GM18517 (cell line): ENCODE data around the gene SLC1A4.
A peak's percentile ranks its signal among the peaks of the same experiment; 100 is the strongest.

ENCODE experiments used
- ATAC-seq: cut with Tn5 transposase; IDR thresholded peaks from one replicate; pipeline ENCODE4 v1.9.1; 2021; ENCODE audit warnings: mild to moderate bottlenecking, moderate library complexity; ENCODE audit not compliant: unreplicated experiment

The SLC1A4 gene

DNA sequence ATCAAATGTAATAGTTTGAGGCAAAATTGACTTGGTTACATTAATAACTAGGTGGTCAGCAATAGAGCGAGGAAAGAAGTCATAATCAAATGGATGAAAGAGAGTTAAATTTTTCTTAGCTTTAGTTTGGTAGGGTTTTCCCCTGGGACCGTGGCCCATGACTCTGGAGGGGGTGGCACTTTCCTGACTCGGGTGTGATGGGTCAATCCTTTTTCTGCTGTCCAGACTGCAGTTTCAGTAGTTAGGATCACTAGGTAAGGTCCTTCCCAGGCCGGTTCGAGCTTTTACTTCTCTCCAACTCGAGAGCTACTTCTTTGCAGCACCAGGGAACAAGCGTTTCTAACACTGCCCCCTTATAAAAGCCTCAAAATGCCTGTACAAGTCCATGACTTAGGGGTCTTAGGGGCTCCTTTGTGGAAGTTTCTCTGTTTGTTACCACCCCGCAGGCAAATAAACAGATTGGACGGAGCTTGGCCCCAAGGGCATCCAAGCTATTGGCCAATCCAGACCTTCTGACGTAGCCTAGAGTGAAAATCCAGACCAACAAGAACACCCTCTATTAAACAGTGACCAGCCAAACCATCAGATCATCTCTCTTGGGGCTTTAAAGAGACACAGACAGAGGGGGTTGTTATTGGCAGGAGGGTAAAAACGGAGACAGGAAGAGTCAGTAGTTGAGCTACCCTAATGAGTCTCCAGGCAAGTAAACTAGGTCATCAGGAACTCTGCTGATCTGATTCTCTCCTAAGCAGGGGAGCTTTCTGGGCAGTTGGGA, 57.6 kb downstream of the SLC1A4 start:
- no peak for ATAC-seq

DNA sequence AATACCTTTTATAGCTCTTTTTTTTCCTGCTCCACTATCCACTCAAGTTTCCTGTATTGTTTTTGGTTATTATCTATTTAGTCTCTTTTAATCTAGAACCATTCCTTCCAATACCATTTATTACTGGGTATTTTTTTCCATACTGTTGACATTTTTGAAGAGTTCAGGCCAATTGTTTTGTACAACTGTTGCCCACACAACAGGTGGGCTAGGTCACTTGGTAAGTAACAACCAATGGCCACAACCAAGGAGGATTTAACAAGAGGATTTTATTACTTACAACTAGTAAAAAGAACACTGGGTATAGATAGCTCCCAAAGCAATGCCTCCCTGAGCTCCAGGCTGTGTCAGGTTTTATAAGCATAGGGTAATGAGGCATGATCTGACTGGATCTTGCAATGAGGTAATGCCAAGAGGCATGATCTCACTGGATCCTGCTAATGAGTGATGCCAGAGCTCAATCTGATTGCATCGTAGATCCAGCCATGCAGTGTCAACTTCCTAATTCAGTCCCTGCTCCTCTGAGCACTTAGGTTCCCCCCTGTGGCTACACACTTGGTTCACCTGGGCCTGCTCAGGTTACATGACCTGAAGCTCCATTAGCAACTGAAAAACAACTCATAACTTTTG, 59.9 kb downstream of the SLC1A4 start:
- no peak for ATAC-seq

DNA sequence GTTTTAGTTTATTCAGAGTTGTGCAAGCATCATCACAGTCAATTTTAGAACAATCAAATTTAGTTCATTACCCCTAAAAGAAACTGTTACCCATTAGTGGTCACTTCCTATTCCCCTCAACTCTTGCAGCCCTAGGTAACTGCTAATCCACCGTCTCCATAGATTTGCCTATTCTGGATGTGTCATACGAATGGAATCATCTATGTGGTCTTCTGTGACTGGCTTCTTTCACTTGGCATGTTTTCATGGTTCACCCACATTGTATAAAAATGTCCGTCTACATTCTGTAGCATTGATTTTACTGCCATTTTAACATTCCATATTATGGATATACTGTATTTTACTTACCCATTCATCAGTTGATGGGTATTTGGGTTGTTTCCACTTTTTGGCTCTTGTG, 61.7 kb downstream of the SLC1A4 start:
- ATAC-seq: no peak

DNA sequence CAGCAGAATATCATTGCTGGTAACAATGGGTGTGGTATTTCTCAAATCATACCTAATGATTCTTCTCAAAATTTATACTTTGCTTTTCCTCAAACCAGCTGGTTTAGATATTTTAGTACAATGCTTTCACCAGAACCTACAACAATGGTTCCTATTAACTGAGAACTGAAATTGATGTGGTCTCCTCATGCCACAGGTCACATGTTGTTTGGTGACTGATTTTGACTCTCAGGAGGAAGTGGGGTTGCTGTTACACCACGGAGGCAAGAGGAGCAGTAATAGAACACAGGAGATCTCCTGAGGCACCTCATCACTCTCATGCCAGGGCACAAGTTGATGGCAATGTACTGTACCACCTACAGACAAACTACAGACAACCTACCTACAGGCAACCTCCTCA, 64.0 kb downstream of the SLC1A4 start:
- ATAC-seq: peak; percentile 55

DNA sequence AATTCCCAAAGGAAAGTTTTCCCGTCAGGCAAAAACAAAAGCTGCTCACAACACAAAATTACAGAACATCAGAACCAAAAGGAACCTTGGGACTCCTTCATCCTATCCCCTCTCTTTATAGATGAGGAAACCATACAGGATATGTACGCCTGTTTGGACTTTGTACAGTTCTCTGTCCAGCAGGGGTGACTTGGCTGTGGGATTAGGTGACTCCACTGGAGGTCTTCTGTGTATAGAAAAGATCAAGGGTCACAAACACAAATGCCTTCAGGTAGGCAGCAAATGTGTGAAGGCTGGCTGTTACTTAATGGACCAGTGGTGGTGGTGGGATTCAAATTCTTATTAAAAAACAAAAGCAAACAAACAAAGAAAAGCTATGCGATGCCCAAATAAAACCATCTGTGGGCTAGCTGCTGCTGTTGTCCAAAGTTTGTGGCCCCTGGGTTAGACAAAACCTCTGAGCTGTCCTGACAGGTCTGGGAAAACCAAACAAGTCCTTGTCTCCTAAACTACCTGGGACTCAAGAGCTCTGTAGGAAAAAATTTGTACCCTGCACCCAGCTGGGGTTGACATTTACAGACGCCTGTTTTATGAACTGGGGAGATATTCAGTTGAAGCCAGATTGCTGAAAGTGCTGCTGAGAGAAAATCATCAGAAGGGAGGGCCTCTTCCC, 65.7 kb downstream of the SLC1A4 start:
- no peak for ATAC-seq

DNA sequence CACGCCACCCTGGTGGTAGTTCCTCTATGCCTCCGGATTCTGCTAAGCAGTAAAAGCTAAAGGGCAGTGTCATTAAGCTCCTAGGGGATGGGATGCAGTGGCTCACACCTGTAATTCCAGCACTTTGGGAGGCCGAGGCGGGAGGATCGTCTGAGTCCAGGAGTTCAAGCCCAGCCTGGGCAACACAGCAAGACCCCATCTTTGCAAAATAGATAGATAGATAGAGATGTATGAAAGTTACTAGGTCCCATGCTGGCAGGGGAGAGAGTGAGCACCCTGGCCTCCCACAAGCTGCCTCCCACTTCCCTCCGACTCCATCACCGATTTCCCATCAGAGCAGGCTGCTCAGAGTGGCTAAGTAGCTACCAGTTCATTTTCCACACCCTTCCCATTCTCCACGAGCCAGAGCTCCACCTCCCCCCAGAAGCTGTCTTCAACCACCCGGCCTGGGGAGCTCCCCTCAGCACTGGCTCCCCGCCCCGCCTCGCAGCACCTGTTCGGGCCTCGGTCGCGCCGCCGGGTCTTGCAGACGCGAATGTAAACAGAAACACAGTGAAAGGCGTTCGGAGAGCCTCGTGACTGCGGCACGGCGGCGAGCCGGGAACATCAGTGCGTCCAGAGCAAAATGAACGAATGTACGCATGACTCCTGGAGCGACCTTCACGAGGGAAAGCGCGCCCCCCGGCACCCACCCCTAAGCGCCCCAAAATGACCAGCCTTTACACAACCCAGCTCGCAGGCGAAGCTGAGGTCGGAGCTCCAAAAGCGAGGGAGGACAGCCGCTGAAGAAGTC, 66.4 kb downstream of the SLC1A4 start:
- ATAC-seq: peak; percentile 22

DNA sequence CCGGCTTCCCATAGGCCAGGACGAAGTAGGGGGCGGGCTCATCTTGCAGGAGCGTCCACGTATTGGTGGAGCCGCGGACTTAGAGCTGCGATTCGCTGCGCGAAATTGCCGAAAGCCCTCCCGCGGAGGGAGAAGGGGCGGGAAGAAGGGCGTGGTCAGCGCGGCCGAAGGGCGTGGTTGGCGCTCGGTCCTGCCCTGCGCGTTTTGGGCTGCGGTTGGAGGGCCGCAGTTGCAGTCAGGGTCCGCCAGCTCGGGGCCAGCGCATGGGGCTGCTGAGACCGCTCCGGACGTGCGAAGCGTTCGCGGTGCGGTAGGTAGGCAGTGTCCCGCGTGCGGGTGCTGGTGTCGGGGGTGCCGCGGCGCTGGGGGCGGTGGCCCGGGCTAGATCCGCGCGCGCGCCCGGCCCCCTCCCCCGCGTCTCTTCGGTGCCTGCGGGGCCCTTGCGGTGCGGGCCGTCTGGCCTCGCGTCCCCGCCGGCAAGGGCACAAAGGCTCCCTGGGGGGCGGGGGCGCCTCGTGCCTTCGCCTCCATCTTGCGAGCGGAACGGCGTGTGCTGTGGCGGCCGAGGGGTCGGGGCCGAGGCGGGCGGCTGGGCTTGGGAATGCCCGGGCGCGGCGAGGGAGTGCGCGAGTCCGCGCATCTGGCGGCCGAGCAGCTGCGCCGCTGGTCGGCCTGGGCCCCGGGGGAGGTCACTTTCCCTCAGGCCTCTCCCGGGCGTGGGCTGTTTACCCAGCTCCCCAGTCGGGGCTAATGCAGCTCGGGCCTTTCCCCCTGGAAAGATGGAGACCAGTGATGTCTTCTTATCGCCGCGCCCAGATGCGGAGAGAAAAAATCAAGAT, 67.2 kb downstream of the SLC1A4 start, which contains the start of gene CEP68:
Gene CEP68 (plus strand): TSS at position 202 of the 839 bp plus-strand sequence. CDS start 13,029 bp downstream, outside the sequence.
- ATAC-seq: peak; percentile 75

DNA sequence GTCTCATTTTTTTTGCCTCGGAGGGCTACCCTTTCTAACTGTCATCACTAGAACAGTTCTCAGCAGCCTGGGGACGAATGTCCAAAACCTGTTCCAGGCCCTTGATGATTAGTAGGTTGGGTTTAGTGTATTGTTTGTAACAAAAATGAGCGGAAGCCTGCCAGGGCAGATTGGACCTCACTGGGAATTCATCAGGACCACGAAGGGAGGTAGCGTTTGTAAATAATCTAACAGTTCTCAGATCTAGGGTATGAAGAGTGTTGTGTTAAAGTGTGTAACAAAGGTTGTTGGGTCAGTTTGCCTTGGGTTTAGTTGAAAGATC, 67.8 kb downstream of the SLC1A4 start:
- no peak for ATAC-seq

DNA sequence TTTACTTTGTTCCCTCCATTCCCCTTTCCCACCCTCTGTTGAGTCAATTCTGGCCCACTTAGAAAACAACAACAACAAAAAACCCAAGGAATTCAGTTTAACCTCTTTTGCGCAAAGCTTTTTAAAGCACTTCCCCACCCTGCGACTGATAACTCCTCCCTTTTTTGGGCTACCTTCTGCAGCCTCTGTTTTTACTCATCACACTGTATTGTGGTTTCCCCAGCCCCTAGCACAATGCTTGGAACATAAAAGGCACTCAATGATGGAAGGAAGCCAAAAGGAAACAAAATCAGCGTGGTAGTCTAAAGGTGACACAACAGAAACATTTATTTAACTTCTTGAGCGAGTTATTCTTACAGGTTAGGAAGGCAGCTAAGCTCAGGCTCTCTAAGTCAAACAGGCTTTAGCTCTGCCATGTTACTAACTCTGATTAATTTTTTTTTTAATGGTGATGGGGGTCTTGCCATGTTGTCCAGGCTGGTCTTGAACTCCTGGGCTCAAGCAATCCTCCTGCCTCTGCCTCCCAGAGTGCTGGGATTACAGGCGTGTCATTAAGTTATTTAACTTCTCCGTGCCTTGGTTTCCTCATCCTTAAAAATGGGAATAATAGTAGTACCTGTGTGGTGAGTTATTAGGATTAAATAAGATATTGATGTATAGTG, 68.3 kb downstream of the SLC1A4 start:
- ATAC-seq: peak; percentile 24

DNA sequence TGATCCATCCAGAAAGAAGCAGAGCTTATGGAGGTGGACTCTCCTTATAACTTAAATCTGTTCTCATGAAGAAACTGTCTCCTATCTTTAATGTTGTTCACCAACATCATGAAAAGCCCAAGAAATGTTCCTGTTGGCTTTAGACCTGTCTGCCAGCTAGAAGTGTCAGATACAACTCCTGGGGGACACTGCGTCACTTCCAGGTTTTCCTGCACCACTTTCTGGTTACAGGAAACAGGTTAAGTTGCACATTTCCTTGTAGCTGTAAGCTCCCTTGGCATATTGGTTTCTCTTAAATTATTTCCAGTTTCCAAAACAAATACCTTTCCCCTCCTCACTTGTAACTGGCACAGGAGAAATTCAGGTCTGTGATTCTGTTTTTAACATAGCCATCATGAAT, 69.9 kb downstream of the SLC1A4 start:
- ATAC-seq: no peak

DNA sequence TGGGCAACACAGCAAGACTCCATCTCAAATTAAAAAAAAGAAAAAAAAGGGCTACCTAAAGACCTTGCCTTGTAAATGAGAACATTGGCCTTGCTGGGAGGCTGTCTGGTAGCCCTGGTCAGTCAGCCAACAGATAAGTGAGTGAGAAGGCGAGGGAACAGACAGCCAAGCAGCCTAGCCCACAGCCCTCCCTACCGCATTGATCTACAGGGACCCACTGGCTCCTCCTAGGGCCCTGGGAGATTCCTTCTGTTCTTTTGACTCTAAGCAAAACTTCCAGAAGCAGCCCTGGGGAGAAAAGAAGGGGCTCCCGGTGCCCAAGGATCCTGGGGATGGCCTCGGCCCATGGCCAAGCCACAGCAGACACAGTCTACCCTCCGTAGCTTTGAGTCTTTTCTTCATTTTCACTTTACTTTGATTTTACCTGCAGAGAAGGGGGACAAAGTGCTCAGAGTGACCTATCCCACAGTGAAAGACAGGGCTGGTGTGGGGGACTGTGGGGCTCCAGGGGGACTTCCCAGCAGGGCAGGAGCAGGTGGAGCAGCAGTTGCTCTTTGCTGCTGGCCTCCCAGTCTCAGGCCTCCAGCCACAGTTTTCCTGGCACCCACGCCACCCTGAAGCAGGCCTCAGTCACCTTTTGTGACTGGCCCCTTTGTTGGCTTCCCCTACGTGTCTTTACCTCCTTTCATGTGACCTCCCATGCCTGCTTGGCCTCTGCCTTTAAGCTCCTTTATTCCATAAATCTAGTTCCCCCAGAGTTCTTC, 72.1 kb downstream of the SLC1A4 start:
- no peak for ATAC-seq

DNA sequence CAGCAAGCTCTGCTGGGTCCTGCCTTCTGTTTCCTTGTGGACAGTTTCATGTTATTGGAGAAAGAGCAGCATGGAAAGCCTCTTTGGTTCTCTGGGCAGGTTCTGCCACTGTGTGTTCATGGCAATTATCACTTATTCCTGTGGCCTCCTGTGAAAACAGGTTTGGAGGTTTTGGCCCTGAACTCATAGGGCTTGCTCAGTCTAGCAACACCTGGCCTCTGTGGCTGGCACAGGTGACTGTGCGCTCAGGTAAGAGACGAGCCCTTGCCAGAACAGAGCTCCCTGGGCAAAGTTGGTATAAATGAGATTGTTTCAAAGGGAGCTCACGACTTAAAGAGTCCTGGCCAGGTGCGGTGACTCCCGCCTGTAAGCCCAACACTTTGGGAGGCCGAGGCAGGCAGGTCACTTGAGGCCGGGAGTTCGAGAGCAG, 72.7 kb downstream of the SLC1A4 start:
- no peak for ATAC-seq

DNA sequence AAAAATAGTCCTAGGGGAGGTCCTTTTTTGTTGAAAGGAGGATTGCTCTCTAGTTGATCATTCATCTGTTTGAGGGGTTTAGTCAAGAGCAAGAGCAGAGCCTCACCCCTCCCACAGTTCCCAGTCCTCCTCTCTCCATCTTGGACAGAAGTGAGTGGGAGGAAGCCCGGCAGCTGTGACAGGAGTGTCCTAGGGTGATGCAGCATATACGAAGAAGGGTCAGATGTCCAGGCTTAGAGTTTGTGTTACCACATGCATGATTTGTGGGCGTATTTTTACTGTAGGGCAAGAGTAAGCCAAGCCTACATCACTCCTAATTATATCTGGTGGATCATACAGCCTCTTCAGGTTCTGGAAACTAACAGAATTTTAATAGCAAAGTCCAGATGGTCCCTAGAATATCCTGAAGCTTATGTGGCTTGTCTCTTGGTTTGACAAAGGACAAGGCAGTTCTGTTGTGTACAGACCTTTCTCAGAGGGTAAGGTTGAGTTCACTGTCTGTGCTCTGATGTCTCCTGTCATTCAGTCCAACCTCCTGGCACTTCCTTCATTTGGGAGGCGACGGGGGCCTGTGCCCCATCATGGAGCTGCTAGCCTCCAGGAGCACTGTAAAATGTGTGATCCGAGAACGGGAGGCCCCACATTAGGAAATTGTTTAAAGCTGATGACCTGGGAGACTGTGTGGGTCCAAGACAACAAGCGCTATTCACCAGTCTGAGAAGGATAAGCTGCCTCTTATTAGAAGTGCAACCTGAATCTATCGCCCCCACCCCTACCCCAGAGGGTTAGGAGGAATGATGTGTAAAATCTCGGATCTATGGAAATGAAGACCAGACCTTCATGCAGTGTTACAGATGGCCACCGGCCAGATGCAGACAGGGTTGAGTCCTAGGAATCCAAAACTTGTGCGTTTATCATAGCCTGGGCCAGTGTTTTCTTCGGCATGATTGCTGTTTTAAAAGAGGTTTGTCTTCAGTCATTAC, 73.9 kb downstream of the SLC1A4 start:
- ATAC-seq: no peak

DNA sequence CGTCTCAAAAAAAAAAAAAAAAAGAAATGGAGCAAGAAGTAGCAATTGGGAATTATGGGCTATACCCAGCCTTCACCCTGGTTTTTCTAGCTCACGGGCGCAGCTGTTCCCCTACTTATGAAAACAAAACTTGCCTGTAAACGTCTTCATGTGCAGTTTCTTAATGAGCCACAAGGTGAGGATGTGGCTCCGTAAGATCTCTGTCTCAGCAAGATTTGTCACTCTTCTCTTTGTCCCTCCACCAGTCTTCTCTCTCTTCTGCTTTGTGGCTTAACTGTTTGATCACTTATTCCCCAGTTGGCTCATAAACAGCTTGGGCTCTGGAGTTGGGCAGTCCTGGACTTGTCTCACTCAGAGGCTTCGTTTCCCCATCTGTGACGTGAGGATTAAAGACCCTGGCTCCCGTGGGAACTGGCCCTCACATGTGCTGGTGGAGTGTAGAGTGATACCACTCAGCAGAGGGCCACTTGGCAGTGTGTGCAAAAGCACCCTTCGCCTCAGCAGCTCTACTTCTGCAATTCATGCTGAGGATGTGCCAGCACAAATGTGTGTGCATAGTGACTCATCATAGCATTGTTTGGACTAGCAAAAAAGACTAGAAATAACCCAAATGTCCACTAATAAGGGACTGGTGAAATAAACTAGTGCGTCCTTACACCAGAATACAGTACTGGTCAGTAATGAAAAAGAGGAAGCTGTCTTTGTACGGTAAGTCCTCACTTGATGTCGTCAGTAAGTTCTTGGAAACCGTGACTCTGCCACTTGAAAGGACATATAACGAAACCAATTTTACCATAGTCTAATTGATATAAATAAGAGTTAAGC, 75.7 kb downstream of the SLC1A4 start:
- peak; percentile 78 for ATAC-seq

DNA sequence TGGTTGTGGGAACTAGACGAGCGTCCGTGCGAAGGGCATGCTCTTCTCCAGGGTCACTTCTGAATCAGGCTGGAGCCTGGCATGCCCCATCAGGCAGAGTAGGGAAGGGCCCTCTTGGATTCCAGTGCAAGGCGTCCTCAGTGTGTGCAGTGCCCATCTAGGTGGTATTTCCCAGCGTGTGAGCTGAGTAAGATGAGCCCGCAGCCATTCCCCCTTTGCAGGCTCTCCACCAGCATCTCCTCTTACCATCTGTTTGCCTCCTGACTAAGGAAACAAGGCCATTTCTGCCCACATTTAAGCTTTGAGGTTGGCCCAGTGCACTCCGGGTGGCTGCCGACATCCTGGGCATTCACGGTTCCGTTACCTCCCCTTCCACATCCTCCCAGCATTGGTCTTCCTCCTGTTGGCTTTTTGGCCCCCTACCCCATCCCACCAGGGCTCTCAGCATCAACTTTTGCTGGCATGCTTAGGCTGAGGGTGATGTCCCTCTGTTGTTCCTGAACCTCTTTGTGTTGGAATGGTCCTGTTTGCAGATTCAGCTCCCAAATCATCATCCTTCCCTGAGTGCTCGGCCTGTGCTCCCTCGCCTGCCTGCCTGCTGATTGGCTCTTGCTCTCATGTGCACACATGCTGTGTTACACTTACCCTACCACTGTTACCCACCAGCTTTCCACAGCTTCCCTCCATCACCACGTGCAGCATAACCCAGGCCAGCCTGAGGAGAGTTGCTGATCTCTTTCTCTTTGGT, 78.8 kb downstream of the SLC1A4 start:
- ATAC-seq: no peak

DNA sequence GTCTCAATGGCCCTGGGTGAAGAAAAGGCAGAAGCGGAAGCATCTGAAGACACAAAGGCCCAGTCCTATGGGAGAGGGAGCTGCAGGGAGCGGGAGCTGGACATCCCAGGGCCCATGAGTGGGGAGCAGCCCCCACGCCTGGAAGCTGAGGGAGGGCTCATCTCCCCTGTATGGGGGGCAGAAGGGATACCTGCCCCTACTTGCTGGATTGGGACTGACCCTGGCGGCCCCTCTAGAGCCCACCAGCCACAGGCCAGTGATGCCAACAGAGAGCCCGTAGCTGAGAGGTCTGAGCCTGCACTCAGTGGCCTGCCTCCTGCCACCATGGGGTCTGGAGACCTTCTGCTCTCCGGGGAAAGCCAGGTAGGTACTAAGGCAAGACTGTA, 80.2 kb downstream of the SLC1A4 start:
- ATAC-seq: no peak
